Measurements from ENCODE around the gene HNRNPUL1.

- TF ChIP-seq, protein P1, sequence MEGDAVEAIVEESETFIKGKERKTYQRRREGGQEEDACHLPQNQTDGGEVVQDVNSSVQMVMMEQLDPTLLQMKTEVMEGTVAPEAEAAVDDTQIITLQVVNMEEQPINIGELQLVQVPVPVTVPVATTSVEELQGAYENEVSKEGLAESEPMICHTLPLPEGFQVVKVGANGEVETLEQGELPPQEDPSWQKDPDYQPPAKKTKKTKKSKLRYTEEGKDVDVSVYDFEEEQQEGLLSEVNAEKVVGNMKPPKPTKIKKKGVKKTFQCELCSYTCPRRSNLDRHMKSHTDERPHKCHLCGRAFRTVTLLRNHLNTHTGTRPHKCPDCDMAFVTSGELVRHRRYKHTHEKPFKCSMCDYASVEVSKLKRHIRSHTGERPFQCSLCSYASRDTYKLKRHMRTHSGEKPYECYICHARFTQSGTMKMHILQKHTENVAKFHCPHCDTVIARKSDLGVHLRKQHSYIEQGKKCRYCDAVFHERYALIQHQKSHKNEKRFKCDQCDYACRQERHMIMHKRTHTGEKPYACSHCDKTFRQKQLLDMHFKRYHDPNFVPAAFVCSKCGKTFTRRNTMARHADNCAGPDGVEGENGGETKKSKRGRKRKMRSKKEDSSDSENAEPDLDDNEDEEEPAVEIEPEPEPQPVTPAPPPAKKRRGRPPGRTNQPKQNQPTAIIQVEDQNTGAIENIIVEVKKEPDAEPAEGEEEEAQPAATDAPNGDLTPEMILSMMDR (IDR thresholded peaks at IDR 0.05; ENCODE audit: low read length): no peak
- no peak for TF ChIP-seq EZH2 (optimal IDR thresholded peaks at IDR 0.05; ENCODE audit: low read depth, low read length)
Measured at GRCh38 chr19:41233748-41234240, 30.4 kb upstream of the HNRNPUL1 start.

All from MM.1S (cell line).